Testis (tissue), 3 donors: ENCODE data around the gene STAMBPL1. TPM values are rescaled to one million over a fixed set of nuclear protein-coding genes. Genes with fewer than 3 reads are reported as not detected.
"Not testable (repeated sequence)": the region's sequence is repeated elsewhere in the genome, so short reads cannot be mapped to it uniquely, and the experiment has no call there.

Experiments used
- DNase-seq: peaks from one replicate; pipeline ENCODE4 v3.0.0-alpha.2; 2019
- H3K27ac ChIP-seq, 2 donors: fragments of 200-600 bp; sonication (generic); one replicate each; pipeline ENCODE4 v1.5.1; 2019
- H3K27me3 ChIP-seq: fragments of 200-600 bp; sonication (generic); one replicate; pipeline ENCODE4 v1.5.1; 2019
- H3K36me3 ChIP-seq: fragments of 200-600 bp; sonication (generic); one replicate; pipeline ENCODE4 v1.5.1; 2017; ENCODE audit warnings: low read depth; ENCODE audit errors: missing control alignments
- H3K4me1 ChIP-seq: fragments of 200-600 bp; sonication (generic); one replicate; pipeline ENCODE4 v1.5.1; 2019
- H3K4me3 ChIP-seq, 2 donors: fragments of 200-600 bp; sonication (generic); one replicate each; pipeline ENCODE4 v1.5.1; 2017 to 2019
- H3K9me3 ChIP-seq: fragments of 200-600 bp; sonication (generic); one replicate; pipeline ENCODE4 v1.5.1; 2017
- POLR2A ChIP-seq: fragments of 450-650 bp; IDR thresholded peaks from one replicate; pipeline ENCODE4 v1.6.1; 2017; ENCODE audit warnings: antibody characterized with exemption, mild to moderate bottlenecking, moderate library complexity
- WGBS, 2 donors: methylation state at CpG; one replicate each; pipeline ENCODE4 v1.1.5; 2018; 5-methylcytosine and 5-hydroxymethylcytosine counted together
- intact Hi-C: fragments of 100-400 bp; cut with DNase I; formaldehyde crosslinking; loops from one replicate; pipeline ENCODE4 v1.15.1; 2023; ENCODE audit warnings: low total_unique reads
- polyA plus RNA-seq: library from polyadenylated mRNA; stranded (reverse); fragments of 350-450 nt; fragmentation: Illumina TruSeq; extraction: RNeasy Lipid Tissue Mini Kit (QIAGEN cat#74804); gene quantifications from one replicate; pipeline ENCODE4 v1.2.3, GENCODE V29; 2014; ENCODE audit warnings: low read depth, low replicate concordance; ENCODE audit not compliant: insufficient read depth
- total RNA-seq, 2 donors: library from RNA; depleted of rRNA; stranded (reverse); fragments of >200 nt; gene quantifications; one replicate each; pipeline ENCODE4 v1.2.3, GENCODE V29; 2016
- TF ChIP-seq, protein P1 (sequence below), 3 experiments: fragments of 450-650 bp in 2 of 3; fragments of 200-600 bp in 1 of 3; sonication (generic) in 1 of 3; IDR thresholded peaks; one replicate each; pipeline ENCODE4 v1.5.1; 2016 to 2019; ENCODE audit warnings: antibody characterized with exemption in 3 of 3, mild to moderate bottlenecking in 2 of 3, moderate library complexity in 1 of 3

The STAMBPL1 gene
- total and polyA plus RNA-seq, 3 donors from 2014 or later: 20.0 to 37.5 (median 32.3) TPM

DNA sequence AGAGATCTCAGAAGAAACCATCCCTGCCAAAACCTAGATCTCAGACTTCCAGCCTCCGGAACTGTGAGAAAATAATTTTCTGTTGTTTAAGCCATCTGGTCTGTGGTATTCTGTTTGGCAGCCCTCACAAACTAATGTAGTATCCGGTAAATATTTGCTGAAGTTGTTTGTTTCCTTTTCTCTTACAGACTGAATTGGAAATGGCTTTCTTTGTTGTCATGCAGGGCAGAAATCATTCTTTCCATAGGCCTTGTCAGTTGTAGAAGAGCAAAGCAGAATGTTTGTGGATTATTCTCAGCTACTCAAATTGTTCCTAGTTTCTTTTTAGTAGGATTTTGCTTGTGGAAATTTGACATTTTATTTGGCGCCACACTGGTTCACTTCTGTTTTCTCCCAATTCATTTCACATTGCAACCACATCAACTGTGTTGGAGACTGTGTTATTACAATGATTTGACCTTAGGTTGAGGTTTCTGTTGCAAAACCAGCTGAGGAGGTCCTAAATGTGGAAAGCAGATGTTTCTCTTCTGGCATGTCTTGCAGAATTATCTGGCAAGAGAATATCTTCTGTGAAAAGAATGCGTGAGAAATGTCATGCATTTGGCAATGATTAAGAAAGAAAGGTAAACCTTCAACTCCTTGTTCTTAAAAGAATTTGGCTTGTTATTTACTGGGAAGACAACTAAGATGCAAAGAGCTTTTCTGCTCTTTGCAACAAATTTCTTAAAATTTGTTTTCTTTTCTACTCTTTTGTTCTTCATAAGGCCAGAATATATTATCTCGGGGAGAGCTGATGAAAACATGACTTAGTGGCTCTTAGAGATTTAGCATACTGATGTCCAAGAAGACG, 46.7 kb downstream of the STAMBPL1 start:
- no peak overlapping the region for H3K4me3 ChIP-seq
- H3K4me1 ChIP-seq: no peaks in the 10 kb centered on the region
- intact Hi-C loops: no loop called here
- no peaks in the 10 kb centered on the region for H3K36me3 ChIP-seq
- no peak for DNase-seq
- H3K27ac ChIP-seq: peak overlapping the region in 1 of 2 donors; percentile 47
- no peaks in the 10 kb centered on the region for H3K27me3 ChIP-seq
- TF ChIP-seq POLR2A: no peak
- TF ChIP-seq, protein P1, sequence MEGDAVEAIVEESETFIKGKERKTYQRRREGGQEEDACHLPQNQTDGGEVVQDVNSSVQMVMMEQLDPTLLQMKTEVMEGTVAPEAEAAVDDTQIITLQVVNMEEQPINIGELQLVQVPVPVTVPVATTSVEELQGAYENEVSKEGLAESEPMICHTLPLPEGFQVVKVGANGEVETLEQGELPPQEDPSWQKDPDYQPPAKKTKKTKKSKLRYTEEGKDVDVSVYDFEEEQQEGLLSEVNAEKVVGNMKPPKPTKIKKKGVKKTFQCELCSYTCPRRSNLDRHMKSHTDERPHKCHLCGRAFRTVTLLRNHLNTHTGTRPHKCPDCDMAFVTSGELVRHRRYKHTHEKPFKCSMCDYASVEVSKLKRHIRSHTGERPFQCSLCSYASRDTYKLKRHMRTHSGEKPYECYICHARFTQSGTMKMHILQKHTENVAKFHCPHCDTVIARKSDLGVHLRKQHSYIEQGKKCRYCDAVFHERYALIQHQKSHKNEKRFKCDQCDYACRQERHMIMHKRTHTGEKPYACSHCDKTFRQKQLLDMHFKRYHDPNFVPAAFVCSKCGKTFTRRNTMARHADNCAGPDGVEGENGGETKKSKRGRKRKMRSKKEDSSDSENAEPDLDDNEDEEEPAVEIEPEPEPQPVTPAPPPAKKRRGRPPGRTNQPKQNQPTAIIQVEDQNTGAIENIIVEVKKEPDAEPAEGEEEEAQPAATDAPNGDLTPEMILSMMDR (IDR thresholded peaks at IDR 0.05): no peak
- no peaks in the 10 kb centered on the region for H3K9me3 ChIP-seq
- 47 to 51% methylated on average over 6 of the region's 6 CpGs for WGBS, 2 donors

DNA sequence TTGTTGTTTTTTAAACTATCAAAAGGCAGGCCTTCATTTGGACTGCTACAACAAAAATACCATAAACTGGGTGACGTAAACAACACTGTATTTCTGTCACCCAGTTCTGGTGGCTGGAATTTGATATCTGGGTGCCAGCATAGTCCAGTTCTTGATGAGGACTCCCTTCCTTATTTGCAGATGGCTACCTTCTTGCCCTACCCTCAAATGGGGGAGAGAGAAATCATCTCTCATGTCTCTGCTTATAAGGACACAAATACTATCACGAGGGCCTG, 47.3 kb downstream of the STAMBPL1 start:
- peaks cover 3% of the 10 kb centered on the region for H3K4me1 ChIP-seq
- 66 to 77% methylated on average over 2 of the region's 2 CpGs for WGBS, 2 donors
- intact Hi-C loops: no loop called here
- DNase-seq: no peak
- H3K27me3 ChIP-seq: no peaks in the 10 kb centered on the region
- TF ChIP-seq POLR2A: no peak
- TF ChIP-seq, protein P1 (IDR thresholded peaks at IDR 0.05): no peak
- H3K9me3 ChIP-seq: no peaks in the 10 kb centered on the region
- H3K36me3 ChIP-seq: no peaks in the 10 kb centered on the region
- no peak overlapping the region for H3K4me3 ChIP-seq
- peak overlapping the region in 1 of 2 donors; percentile 47 for H3K27ac ChIP-seq

DNA sequence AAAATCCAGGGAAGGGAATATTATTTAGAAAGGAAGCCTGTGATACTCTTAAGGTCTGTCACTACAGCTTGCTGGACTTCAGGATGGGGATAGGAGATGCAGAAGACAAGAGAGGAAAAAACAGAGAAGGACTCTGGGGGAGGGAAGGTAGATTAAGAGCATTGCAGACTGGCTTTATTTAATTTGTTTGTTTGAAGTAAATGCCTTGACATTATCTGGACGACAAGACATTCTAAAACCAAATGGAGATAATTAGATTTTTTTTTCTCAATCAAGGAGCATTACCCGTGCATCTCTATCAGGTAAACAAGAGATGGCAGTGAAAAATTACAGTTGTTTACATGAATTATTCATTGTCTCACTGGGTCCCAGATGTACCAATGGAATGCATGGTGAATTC, 48.2 kb downstream of the STAMBPL1 start:
- Histone ChIP-seq H3K4me1 (peaks cover 5% of the 10 kb centered on the region), H3K4me3 (no peak overlapping the region), H3K9me3 (no peaks in the 10 kb centered on the region), H3K27ac (no peak overlapping the region), H3K36me3 (no peaks in the 10 kb centered on the region), H3K27me3 (no peaks in the 10 kb centered on the region)
- DNase-seq: no peak
- intact Hi-C loops: no loop called here
- 65 to 74% methylated on average over 2 of the region's 2 CpGs for WGBS, 2 donors
- TF ChIP-seq POLR2A: no peak
- TF ChIP-seq, protein P1 (IDR thresholded peaks at IDR 0.05): no peak

DNA sequence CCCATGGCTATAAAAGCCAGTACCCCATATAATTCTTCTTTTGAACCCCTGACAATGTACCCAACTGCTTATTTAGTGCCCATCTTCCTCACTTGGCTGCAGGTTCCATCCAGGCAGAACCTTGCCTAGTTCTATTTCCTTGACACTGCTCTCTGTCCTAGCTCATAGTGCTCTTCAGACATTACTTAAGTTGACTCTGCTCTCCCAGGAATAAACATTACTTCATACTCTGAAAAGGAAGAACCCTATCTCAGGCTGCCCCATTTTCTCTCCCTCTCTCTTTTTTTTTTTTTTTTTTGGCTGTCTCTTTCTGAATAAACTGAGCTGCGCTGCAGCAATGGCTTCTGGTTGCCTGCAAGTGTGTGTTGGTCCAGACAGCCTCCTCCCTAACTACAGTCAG, 51.5 kb downstream of the STAMBPL1 start:
- no peaks in the 10 kb centered on the region for H3K36me3 ChIP-seq
- intact Hi-C loops: loop anchor here (10.0 kb wide), 1 partner anchor 97 kb away; no protein-coding TSS in a partner anchor
- no peaks in the 10 kb centered on the region for H3K9me3 ChIP-seq
- no peaks in the 10 kb centered on the region for H3K27me3 ChIP-seq
- 56 to 84% methylated on average over 1 of the region's 1 CpG for WGBS, 2 donors
- TF ChIP-seq, protein P1 (IDR thresholded peaks at IDR 0.05): no peak
- TF ChIP-seq POLR2A: no peak
- H3K4me3 ChIP-seq: no peak overlapping the region
- no peak for DNase-seq
- H3K27ac ChIP-seq: peak overlapping the region in 1 of 2 donors; percentile 69
- H3K4me1 ChIP-seq: peaks cover 9% of the 10 kb centered on the region

DNA sequence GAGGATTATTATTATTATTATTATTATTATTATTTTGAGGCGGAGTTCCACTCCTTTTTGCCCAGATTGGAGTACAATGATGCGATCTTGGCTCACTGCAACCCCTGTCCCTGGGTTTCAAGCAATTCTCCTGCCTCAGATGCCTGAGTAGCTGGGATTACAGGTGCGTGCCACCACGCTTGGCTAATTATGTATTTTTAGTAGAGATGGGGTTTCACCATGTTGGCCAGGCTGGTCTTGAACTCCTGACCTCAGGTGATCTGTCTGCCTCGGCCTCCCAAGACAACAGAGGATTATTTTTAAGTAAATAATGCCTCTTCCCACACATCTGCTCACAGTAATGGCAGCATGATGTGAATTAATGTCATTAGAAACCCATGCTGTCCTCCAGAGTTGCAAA, 52.0 kb downstream of the STAMBPL1 start:
- DNase-seq, H3K4me1 ChIP-seq, H3K4me3 ChIP-seq, H3K27me3 ChIP-seq, H3K9me3 ChIP-seq, H3K36me3 ChIP-seq: not testable (repeated sequence)
- intact Hi-C loops: loop anchor here (10.0 kb wide), 1 partner anchor 97 kb away; no protein-coding TSS in a partner anchor
- peak overlapping the region in 1 of 2 donors; percentile 69 for H3K27ac ChIP-seq
- 88 to 89% methylated on average over 5 of the region's 5 CpGs for WGBS, 2 donors
